Loucy (cell line): Measurements from ENCODE around the gene ANO10.

ENCODE experiments used
- H2AFZ ChIP-seq: fragments of 200-600 bp; sonication (generic); 2 replicates; pipeline ENCODE4 v1.6.0; 2016; ENCODE audit warnings: antibody characterized with exemption, mild to moderate bottlenecking, low read length, moderate library complexity
- H3F3A ChIP-seq: fragments of 200-600 bp; 2 replicates; pipeline ENCODE4 v1.6.0; 2016; ENCODE audit warnings: antibody characterized with exemption, low read depth, mild to moderate bottlenecking
- H3K27me3 ChIP-seq: fragments of 200-600 bp; sonication (generic); 2 replicates; pipeline ENCODE4 v1.6.1; 2014; ENCODE audit warnings: low read length, mild to moderate bottlenecking; ENCODE audit not compliant: insufficient read depth, poor library complexity, severe bottlenecking
- H3K36me3 ChIP-seq: fragments of 200-600 bp; sonication (generic); 2 replicates; pipeline ENCODE4 v1.6.1; 2016; ENCODE audit warnings: low read length; ENCODE audit not compliant: insufficient read depth
- H3K4me1 ChIP-seq: fragments of 200-600 bp; sonication (generic); 2 replicates; pipeline ENCODE4 v1.5.1; 2014; ENCODE audit warnings: low read length, mild to moderate bottlenecking; ENCODE audit not compliant: insufficient read depth, poor library complexity, severe bottlenecking
- H3K4me2 ChIP-seq: fragments of 200-600 bp; sonication (generic); 2 replicates; pipeline ENCODE4 v1.6.0; 2014; ENCODE audit warnings: antibody characterized with exemption, low read length, low read depth, mild to moderate bottlenecking; ENCODE audit not compliant: poor library complexity, severe bottlenecking
- H3K4me3 ChIP-seq: fragments of 200-600 bp; sonication (generic); 2 replicates; pipeline ENCODE4 v1.5.1; 2014; ENCODE audit warnings: low read length, mild to moderate bottlenecking, mixed read lengths; ENCODE audit not compliant: poor library complexity, severe bottlenecking
- H3K79me2 ChIP-seq: fragments of 200-600 bp; sonication (generic); 2 replicates; pipeline ENCODE4 v1.6.1; 2014; ENCODE audit warnings: low read length; ENCODE audit not compliant: insufficient read depth
- H3K9ac ChIP-seq: fragments of 200-600 bp; sonication (generic); 2 replicates; pipeline ENCODE4 v1.6.0; 2014; ENCODE audit warnings: mild to moderate bottlenecking, low read depth, low read length, moderate library complexity; ENCODE audit not compliant: poor library complexity, severe bottlenecking
- H3K9me2 ChIP-seq: fragments of 200-600 bp; sonication (generic); replicated peaks from 2 replicates; pipeline ENCODE4 v1.6.1; 2016; ENCODE audit warnings: low read depth, low read length, mixed read lengths
- H3K9me3 ChIP-seq: fragments of 200-600 bp; sonication (generic); 2 replicates; pipeline ENCODE4 v1.6.1; 2014; ENCODE audit warnings: mild to moderate bottlenecking, antibody characterized with exemption, low read length, low read depth; ENCODE audit not compliant: insufficient read depth
- H4K20me1 ChIP-seq: fragments of 200-600 bp; sonication (generic); 2 replicates; pipeline ENCODE4 v1.6.0; 2014; ENCODE audit warnings: antibody characterized with exemption, low read length, mild to moderate bottlenecking; ENCODE audit not compliant: insufficient read depth, poor library complexity, severe bottlenecking
- CTCF ChIP-seq: fragments of 200-600 bp; sonication (generic); conservative IDR thresholded peaks from 2 replicates; pipeline ENCODE4 v1.5.1; 2014; ENCODE audit warnings: mild to moderate bottlenecking, antibody characterized with exemption, low read length
- EZH2phosphoT487 ChIP-seq: fragments of 200-600 bp; IDR thresholded peaks from 2 replicates; pipeline ENCODE4 v1.6.1; 2018; ENCODE audit warnings: antibody characterized with exemption, mild to moderate bottlenecking, moderate library complexity, borderline replicate concordance

ANO10 gene

GRCh38 chr3:43629741-43630140 is 7.9 kb upstream of the ANO10 start:
- Histone ChIP-seq H3K79me2 (no peaks in the 10 kb centered on the region), H3F3A (no peaks in the 10 kb centered on the region), H3K4me3 (no peak overlapping the region), H3K4me2 (no peak overlapping the region), H3K9me2 (no peaks in the 10 kb centered on the region), H4K20me1 (no peaks in the 10 kb centered on the region), H3K4me1 (no peaks in the 10 kb centered on the region), H3K9ac (no peak overlapping the region), H3K36me3 (no peaks in the 10 kb centered on the region), H3K9me3 (no peaks in the 10 kb centered on the region), H3K27me3 (no peaks in the 10 kb centered on the region), H2AFZ (no peak overlapping the region)
- TF ChIP-seq CTCF (no peak), EZH2phosphoT487 (no peak)

DNA sequence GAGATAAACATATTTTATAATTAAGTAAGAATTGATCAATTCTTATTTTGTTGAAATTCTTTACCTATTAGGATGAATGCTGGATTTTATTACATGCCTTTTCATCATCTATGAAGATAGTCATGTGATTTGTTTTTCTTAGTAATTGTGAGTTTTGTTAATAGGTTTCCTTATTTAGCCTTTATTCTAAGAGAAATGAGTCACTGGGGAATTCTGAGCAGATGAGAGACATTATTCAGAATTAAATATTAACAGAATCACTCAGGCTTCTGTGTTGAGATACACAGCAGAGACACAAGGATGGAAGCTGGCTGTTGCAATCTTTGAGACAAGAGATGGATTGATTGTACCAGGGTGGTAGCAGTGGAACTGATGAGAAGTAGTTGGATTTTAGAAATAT is 7.4 kb upstream of the ANO10 start:
- no peak overlapping the region for H2AFZ ChIP-seq
- H3K36me3 ChIP-seq = no peaks in the 10 kb centered on the region
- TF ChIP-seq EZH2phosphoT487 = no peak
- TF ChIP-seq CTCF = no peak
- no peaks in the 10 kb centered on the region for H3F3A ChIP-seq
- no peaks in the 10 kb centered on the region for H4K20me1 ChIP-seq
- no peaks in the 10 kb centered on the region for H3K4me1 ChIP-seq
- H3K9ac ChIP-seq = no peak overlapping the region
- no peaks in the 10 kb centered on the region for H3K27me3 ChIP-seq
- H3K4me2 ChIP-seq = no peak overlapping the region
- no peaks in the 10 kb centered on the region for H3K79me2 ChIP-seq
- no peak overlapping the region for H3K4me3 ChIP-seq
- no peaks in the 10 kb centered on the region for H3K9me2 ChIP-seq
- no peaks in the 10 kb centered on the region for H3K9me3 ChIP-seq

DNA sequence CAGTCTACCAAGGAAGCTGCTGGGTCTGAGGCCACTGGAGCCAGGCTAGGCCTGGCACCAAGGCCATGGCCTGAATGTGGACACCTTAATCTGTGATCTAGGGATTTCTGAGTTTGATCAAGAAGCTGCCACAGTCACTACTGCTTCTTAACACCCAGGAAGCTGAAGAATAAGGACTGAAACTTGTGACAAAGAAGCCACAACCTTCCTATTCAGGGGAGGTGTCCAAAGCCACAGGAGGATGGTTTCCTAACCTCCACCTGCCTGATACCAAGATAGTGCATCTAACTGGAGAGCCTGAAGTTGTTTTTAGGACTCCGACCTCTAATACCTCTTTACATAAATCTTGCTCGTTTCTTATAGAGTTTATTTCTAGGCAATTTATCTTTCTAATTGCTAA is 5.5 kb upstream of the ANO10 start:
- H3K4me3 ChIP-seq = no peak overlapping the region
- no peaks in the 10 kb centered on the region for H4K20me1 ChIP-seq
- no peak overlapping the region for H3K9ac ChIP-seq
- no peaks in the 10 kb centered on the region for H3K79me2 ChIP-seq
- H2AFZ ChIP-seq = no peak overlapping the region
- H3K36me3 ChIP-seq = no peaks in the 10 kb centered on the region
- no peaks in the 10 kb centered on the region for H3K9me3 ChIP-seq
- no peak overlapping the region for H3K4me2 ChIP-seq
- H3K9me2 ChIP-seq = no peaks in the 10 kb centered on the region
- TF ChIP-seq EZH2phosphoT487 = no peak
- no peak for TF ChIP-seq CTCF
- no peaks in the 10 kb centered on the region for H3F3A ChIP-seq
- H3K27me3 ChIP-seq = no peaks in the 10 kb centered on the region
- peaks cover 4% of the 10 kb centered on the region for H3K4me1 ChIP-seq
